HEK293T (cell line): ENCODE measurements around the gene SEMA3G.

Experiments used
- LEF1 ChIP-seq: fragments of 450-650 bp; IDR thresholded peaks from 2 replicates; pipeline ENCODE4 v1.6.1; 2017; ENCODE audit warnings: mild to moderate bottlenecking, borderline replicate concordance
- NFRKB ChIP-seq: fragments of 450-650 bp; IDR thresholded peaks from 2 replicates; pipeline ENCODE4 v1.6.1; 2016; ENCODE audit warnings: mild to moderate bottlenecking, moderate library complexity
- SP1 ChIP-seq: fragments of 450-650 bp; IDR thresholded peaks from 2 replicates; pipeline ENCODE4 v1.6.1; 2017

DNA sequence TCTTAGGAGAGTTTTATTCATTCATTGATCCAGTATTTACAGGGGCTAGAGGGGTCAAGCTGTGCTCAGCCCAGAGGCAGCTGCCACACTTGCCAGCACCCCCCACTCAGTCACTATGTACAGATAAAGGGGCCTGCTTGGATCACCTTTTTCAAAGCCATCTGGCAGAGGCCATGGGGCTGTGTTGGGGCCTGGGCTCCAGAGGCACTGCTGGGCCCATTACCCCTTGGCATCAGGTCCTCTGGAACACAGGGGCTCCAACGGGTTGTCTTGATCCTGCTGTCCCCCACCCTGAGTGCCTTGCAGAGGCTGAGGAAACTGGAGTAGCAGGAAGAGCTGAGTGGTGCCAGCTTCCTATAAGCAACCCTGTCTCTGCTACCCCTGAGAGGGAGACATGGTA lies 43.9 kb downstream of the SEMA3G start:
- TF ChIP-seq SP1 (no peak), LEF1 (no peak), NFRKB (no peak)
